ENCODE data around the gene TAS1R3.

- TF ChIP-seq CTCF (IDR thresholded peaks at IDR 0.05; ENCODE audit: insufficient read depth, low read length) (no peak), GABPA (IDR thresholded peaks at IDR 0.05; ENCODE audit: low read depth) (no peak), REST (IDR thresholded peaks at IDR 0.05; ENCODE audit: insufficient replicate concordance, low read depth) (no peak)
Observed at GRCh38 chr1:1293263-1294249, 37.5 kb upstream of the TAS1R3 start.

All from HL-60 (cell line).